HG03354 (cell line): Measurements from ENCODE around the gene DAP.
"Not testable (repeated sequence)": the region's sequence is repeated elsewhere in the genome, so short reads cannot be mapped to it uniquely, and the experiment has no call there.

Experiments used
- ATAC-seq: cut with Tn5 transposase; IDR thresholded peaks from one replicate; pipeline ENCODE4 v1.9.1; 2021; ENCODE audit warnings: mild to moderate bottlenecking; ENCODE audit not compliant: unreplicated experiment, poor library complexity, severe bottlenecking

Gene DAP

DNA sequence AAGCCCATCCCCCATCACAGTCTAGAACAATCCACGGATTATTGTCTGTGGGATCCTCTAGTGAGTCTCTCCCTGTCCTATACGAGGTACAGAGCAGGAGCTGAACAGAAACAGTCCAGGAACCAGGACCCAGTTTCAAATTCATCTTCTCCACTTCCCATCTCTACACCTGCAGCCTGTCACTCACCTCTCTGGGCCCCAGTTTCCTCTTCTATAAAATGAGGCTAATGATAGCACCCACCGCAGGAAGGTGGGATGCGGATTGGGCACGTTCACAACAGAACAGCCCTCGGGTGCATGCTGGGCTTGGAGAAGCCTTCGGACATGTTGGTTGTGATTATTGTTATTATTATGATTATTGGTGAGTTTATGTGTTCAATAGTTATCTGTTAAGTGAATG, 118.7 kb downstream of the DAP start:
- ATAC-seq: no peak

GRCh38 chr5:10639846-10640368, 121.1 kb downstream of the DAP start:
- ATAC-seq: no peak

GRCh38 chr5:10638723-10639122, 122.3 kb downstream of the DAP start:
- ATAC-seq: not testable (repeated sequence)

DNA sequence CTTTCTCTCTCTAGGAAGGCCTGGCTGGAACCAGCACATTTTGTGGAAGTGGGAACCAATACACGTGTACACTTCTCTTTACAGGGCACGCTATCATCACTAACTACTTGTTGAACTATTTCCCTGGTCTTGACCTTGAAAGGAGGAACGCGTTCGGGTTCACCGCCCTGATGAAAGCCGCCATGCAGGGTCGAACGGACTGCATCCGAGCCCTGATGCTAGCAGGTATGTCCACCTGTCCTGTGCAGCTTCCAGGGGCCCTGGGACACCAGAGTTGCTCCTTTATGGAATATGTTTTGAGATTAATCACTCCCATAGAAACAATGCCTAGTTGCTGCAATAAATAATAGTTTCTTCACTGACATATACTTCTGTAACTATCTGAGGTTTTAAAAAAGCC, 123.1 kb downstream of the DAP start:
- ATAC-seq: no peak

DNA sequence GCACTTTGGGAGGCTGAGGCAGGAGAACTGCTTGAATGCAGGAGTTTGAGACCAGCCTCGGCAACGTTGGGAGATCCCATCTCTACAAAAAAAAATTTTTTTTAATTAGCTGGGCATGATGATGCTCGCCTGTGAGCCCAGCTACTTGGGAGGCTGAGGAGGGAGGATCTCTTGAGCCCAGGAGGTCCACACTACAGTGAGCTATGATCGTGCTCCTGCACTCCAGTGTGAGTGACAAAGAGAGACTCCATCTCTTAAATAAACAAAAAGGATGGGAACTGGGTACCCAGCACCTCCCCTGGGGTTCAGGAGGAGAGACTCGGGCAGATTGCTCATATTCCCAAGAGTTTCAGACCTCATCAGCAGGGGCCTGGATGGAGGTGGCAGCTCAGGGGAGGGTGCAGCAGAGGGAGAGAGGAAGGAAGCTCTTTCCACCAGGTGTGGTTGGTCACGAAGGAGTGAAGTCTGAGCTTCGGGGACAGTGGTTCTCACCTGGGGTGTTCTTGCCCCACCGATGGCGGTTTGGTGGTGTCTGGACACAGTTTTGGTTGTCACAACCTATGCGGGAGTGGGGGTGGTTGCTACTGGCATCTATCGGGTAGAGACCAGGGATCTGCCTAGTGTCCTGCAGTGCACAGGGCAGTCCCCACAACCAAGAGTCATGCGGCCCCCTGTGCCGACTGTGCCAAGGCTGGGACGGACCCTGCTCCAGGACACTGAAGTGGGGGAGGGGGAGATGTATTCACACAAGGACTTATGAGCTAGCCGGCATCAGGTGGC, 124.5 kb downstream of the DAP start:
- no peak for ATAC-seq

GRCh38 chr5:10635867-10636350, 125.1 kb downstream of the DAP start:
- ATAC-seq: no peak

GRCh38 chr5:10635257-10635866, 125.7 kb downstream of the DAP start:
- peak; percentile 77 for ATAC-seq

DNA sequence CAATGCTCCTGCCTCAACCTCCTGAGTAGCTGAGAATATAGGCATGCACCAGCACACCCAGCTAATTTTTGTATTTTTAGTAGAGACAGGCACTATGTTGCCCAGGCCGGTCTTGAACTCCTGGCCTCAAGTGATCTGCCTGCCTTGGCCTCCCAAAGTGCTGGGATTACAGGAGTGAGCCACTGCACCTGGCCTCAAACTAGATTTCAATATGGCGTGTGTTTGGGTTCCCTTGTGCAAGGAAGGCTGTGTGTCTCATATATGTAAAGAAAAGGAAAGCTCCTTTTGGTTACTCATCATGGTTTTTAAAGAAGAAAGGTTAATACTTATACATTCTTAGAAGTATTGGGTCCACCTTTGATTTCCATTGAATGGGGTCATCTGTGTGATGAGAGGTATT, 126.5 kb downstream of the DAP start:
- no peak for ATAC-seq

DNA sequence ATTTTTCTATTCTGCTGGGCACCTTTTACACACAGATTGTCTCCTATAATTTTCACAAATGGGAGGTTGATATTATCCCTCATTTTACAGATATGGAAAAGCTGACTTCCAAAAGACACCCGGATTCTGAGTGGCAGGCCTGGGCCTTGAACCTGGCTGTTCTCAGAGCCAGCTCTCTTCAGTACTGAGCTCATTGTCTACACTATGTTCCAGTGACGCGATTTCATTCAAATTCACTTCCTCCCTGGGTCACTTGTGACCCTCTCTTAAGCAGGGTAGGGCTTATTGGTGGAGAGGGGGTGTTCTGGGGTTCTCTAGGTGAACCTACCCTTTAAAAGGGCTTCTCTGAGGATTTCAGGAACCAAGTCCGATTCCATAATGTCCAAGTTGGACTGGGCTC, 127.0 kb downstream of the DAP start:
- no peak for ATAC-seq

- no peak for ATAC-seq
These were observed 127.6 kb downstream of the DAP start for GRCh38 chr5:10633271-10634049.

DNA sequence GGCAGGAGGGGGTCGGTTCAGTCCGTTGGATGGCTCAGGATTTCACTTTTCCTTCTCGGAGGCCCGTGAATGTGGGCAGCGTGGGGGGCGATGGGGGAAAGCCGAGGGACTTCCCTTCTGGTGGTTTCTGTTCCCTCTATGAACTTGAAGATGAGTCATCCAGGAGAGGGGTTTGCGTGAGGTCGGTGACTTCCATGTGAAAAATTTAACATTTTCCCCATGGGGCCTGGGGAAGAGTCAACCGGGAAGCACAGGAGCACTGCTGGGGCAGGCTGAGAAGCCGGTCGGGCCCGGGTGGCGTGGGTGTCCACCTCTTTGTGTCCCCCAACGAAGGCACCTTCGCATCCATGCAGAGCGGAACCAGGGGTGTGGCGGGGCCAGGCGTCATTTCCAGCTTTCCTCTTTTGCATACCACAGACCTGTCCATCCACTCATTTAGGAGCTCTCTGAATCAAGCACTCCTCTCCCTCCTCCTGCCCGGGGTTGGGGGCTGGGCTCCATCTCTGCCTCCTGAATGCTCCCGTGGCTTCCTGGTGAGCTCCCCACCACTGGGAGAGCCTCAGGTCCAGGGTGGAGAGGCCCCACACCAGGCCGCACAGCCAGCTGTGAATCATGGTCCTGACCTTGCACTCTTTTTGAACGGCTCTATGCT, 128.8 kb downstream of the DAP start:
- peak; percentile 53 for ATAC-seq

DNA sequence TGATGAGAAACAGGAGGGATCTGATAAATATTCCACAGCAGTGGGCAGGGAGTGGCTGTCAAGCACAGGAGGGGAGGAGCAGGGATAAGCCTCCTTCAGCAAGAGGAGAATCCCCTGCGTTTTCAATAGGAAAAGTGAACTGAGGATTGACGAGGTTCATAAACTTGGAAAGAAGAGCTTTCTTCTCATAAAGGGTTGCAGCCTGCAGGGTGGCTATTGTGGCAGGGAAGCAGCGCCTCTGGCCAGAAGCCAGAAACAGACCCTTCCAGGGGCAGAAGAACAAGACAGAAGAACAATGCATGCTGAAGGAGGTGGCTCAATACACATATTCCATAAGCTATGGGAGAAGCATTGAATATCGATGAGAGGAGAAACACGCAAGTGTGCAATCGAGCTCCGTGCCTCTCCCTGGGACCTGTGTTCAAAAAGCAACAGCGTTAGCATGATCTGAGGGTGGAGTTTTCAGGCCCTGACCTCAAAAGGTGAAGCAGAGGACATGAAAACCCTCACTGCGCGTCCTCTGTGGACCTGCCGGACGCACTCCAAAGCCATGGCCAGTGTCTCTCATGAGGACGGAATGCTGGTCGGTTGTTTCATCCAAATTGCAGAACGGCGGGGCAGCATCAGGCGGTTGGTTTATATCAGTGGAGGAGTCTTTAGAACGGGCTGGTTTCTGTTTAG, 129.6 kb downstream of the DAP start:
- ATAC-seq: peak; percentile 13

DNA sequence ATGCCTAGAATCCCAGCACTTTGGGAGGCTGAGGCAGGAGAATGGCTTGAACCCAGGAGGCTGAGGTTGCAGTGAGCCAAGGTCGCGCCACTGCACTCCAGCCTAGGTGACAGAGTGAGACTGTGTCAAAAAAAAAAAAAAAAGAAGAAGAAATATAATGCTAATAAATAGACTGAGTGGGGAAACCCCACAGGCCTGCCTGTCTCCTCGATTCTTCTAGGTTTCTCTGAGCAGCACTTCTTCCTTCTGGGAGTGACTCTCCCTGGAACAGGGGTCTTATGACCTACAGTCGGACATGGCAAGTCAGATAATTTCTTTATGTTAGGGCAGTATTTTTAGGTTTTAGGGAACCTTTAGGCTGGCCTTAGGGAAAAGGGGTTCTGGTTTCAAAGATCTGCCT, 130.3 kb downstream of the DAP start:
- not testable (repeated sequence) for ATAC-seq

GRCh38 chr5:10630126-10630525, 130.9 kb downstream of the DAP start:
- no peak for ATAC-seq

DNA sequence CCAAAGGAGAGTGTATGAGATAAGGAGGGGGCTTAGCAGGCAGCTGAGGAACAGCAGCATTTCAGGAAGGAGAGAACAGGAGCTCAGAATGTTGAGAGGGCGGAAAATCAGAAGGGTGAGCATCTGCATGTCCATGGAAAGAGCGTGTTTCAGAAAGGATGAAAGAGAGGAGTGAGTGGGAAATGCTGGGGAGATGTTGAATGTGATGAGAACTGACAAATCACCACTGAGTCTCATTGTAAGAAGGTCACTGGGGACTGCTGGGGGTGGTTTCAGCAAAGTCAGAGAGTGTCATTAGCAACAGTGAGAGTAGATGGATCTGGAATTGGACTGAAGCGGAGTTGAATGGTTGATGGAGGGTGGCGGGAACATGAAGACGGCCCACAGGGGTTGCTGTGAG, 131.4 kb downstream of the DAP start:
- ATAC-seq: no peak
